Subcutaneous adipose tissue (tissue), 4 donors: ENCODE measurements around the gene NEURL1. TPM values are rescaled to one million over a fixed set of nuclear protein-coding genes. Genes with fewer than 3 reads are reported as not detected.

ENCODE experiments used
- total RNA-seq, 4 donors: library from RNA; depleted of rRNA; stranded (reverse); fragments of >200 nt; gene quantifications; one replicate each; pipeline ENCODE4 v1.1.0, GENCODE V29; 2016
- TF ChIP-seq, protein P1 (sequence below): fragments of 450-650 bp; IDR thresholded peaks from one replicate; pipeline ENCODE4 v1.5.1; 2016; ENCODE audit warnings: low read depth, mild to moderate bottlenecking, control low read depth, antibody characterized with exemption, moderate library complexity

Gene NEURL1
- total RNA-seq, 4 donors from 2014 or later = not detected

- TF ChIP-seq, protein P1, sequence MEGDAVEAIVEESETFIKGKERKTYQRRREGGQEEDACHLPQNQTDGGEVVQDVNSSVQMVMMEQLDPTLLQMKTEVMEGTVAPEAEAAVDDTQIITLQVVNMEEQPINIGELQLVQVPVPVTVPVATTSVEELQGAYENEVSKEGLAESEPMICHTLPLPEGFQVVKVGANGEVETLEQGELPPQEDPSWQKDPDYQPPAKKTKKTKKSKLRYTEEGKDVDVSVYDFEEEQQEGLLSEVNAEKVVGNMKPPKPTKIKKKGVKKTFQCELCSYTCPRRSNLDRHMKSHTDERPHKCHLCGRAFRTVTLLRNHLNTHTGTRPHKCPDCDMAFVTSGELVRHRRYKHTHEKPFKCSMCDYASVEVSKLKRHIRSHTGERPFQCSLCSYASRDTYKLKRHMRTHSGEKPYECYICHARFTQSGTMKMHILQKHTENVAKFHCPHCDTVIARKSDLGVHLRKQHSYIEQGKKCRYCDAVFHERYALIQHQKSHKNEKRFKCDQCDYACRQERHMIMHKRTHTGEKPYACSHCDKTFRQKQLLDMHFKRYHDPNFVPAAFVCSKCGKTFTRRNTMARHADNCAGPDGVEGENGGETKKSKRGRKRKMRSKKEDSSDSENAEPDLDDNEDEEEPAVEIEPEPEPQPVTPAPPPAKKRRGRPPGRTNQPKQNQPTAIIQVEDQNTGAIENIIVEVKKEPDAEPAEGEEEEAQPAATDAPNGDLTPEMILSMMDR = no peak
These were observed 79.6 kb downstream of the NEURL1 start for GRCh38 chr10:103573205-103573487.

- TF ChIP-seq, protein P1 = no peak
These were observed 80.9 kb downstream of the NEURL1 start for GRCh38 chr10:103574097-103575061.

DNA sequence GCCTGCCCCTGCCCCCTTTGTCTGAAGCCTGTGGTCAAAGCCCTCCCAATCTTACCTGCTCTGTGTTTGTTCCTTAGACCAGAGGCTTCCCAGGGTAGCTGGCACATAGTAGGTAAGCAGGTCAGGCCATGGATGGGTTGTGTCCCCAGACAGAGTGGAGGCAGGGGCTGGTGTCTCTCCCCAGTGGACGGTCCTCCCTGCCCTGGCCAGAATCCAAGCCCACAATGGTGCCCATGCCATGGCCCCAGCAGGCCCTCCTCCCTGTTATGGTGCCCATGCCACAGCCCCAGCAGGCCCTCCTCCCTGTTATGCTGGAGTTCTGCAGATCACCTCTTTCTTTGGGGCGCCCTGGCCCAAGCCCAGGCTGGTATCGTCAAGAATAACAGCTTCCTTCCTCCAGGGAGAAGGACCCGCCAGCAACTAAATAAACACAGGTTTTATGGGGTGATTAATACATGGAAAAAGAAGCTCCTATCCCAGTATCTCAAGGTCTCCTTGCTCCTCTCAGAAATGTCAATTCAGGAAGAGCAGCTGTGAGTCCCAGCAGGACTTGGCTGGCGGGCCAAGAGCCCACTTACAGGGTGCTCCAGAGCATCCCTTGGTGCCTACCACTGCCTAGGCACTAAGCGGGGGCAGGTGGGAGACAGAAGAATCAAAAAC lies 82.0 kb downstream of the NEURL1 start:
- TF ChIP-seq, protein P1 = no peak

GRCh38 chr10:103576076-103576471 lies 82.6 kb downstream of the NEURL1 start:
- TF ChIP-seq, protein P1 = no peak

DNA sequence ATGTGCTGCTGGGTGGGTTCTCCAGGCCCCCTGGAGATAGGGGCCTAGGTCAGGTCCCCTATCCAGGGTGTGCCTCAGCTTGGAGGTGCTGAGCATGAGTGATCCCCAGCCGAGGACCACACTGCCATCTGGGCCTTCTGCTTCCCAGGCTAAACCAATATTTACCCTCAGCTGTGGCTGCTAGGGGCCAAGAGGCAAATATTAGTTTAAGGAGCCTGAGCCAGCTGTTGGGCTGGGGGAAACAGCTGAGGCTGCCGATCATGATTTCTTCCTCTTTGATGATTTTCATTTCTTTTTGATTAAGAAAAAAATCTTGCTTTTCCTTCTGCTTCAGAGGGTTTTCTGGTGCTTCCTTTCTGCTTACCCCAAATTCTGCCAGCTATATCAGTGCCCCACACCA lies 83.4 kb downstream of the NEURL1 start:
- TF ChIP-seq, protein P1 = no peak

DNA sequence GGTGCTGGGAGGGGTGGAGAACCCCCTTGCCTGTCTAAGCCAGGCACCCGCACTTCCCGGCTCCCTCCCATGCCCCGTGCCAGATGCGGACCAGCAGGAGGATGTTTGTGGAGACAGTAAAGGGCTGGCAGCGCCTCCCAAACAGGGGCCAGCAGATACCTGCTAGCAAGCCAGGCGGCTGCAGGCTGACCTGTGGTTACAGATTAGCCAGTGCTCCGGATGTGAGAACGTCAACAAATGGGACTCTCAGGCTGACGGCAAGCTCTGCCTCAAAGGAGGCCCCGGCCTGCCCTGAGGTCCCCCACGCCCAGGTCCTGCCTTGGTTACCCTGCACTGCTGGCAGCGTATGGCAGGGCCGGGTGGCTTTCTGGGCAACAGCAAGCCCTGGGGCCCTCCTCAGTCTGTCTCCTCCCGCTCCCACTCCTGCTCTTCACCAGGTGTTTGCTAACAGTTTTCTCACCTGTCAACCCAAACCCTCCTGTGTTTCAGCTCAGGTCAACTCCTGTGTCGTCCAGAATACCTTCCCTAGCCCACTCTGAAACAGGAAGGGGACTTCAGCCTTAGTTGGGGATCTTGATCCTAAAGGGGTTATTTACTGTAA lies 85.4 kb downstream of the NEURL1 start:
- TF ChIP-seq, protein P1 = no peak

GRCh38 chr10:103580011-103580410 lies 86.5 kb downstream of the NEURL1 start:
- TF ChIP-seq, protein P1 = no peak
